IPS DF 4.7 (cell line): ENCODE results near the gene STARD9.

Source experiments
- DNase-seq: peaks from one replicate; pipeline ENCODE4 v3.0.0-alpha.2; 2013; ENCODE audit warnings: low spot score; ENCODE audit errors: extremely low read depth

The STARD9 gene

DNA sequence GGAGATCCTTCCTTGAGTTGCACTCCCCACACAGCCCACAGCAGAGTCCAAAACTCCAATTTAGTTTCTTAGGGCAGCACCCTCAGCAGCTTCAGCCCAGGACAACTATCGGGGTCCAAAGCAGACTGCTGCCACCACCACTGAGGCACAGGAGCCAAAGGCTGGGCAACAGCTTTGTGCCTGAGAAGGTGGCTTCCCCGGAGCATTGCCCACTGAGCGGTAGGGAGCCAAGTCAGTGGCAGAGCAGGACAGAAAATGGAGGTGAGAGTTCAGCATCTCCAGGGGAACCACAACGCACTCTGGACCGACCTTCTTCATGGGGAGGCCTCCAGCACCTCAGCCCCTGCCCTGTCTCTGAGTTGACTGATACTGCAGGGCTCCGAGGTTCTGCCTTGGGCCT lies 118.1 kb downstream of the STARD9 start:
- no peak for DNase-seq

DNA sequence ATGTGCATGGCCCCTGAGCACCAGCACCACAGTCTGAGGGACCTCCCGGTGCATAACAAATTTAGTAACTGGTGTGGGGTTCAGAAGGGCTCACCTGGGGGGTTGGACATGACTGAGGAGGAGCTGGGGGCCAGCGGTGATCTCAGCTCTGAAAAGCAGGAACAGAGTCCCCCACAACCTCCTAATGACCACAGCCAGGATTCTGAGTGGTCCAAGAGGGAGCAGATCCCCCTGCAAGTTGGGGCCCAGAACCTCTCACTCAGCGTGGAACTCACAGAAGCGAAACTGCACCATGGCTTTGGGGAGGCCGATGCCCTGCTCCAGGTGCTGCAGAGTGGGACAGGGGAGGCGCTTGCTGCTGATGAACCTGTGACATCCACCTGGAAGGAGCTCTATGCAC lies 118.5 kb downstream of the STARD9 start:
- DNase-seq = no peak

DNA sequence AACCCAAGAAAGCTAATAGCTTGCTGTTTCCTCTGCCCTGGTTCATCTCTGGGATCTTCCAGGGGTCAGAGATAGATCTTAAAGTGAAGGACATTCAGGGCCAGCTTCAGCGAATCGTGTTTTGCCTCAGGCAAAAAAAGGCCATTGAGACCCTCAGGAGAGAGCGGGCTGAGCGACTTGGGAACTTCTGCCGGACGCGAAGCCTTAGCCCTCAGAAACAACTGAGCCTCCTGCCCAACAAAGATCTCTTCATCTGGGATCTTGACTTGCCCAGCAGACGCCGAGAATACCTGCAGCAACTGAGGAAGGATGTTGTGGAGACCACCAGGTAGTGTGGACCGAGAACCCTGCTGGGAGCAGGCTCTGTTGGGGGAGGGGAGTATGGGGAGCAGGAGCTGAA lies 119.0 kb downstream of the STARD9 start:
- no peak for DNase-seq

DNA sequence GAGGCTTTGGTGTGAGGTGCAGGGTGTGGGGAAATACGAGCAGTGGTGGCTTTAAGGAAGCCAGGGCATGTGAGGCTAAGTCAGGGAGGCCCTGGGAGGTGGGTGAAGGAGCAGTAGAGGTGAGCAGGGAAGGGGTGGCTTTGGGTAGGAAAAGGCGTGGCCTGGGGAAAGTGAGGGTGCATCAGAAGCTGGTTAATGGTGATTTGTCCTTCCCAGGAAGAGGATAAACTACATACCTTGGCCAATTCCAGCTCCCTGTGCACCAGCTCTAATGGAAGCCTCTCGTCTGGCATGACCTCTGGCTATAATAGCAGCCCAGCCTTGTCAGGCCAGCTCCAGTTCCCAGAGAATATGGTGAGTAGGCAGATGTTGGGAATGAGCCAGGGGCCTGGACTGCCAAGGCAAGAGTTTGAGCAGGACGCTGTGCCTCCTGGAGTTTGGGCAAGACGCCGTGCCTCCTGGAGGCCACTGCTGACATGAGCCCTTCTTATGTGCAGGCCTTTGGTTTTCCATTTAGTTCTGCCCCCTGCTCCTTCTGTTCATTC lies 120.2 kb downstream of the STARD9 start:
- no peak for DNase-seq

DNA sequence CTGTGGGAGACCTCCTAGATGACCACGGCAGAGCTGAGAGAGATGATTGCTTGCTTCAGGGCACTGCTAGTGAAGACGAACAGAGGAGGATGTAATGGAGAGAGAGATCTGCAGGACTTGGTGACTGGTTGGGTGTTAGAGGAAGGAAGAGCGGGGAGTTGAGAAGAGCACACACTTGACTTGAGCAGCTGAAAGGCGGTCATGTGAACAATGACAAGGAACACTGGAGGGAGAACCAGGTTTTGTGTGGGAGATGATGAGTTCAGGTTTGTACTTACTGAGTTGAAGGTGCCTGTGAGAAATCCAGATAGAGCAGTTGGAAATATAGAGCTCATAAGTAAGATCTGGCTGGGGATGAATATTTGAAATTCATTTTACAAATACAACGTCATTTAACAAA lies 121.2 kb downstream of the STARD9 start:
- no peak for DNase-seq

DNA sequence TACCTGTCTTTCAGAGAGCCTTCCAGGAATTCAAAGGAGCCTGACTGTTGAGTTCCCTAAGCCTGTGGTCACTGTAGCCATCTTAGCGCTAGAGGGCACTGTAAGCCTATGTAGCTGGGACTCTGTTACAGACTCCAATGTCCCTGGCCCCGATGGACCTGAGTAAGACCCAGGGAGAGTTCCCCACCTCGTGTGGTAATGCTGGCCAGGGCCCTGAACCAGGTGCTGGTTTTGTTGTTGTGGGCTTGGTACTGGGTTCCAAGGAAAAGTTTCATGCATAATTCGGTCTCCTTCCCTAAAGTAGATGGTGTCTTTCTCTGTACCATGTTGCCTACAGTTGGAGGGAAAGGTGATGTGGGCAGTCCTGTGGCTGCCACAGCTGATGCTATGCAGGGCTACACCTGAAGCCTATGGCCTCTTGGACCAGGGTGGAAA lies 129.1 kb downstream of the STARD9 start:
- DNase-seq = peak; percentile 51

DNA sequence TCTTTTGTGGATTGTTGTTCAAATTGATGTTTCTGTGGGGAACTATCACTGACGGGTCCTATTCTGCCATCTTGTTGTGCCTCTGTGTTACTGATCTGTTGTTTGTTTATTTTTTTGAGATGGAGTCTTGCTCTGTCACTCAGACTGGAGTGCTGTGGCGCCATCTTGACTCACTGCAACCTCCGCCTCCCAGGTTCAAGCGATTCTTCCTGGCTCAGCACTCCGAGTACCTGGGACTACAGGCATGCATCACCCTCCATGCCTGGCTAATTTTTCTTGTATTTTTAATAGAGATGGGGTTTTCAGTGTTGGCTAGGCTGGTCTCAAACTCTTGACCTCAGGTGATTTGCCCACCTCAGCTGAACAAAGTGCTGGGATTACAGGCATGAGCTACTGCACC lies 129.9 kb downstream of the STARD9 start:
- DNase-seq = no peak

DNA sequence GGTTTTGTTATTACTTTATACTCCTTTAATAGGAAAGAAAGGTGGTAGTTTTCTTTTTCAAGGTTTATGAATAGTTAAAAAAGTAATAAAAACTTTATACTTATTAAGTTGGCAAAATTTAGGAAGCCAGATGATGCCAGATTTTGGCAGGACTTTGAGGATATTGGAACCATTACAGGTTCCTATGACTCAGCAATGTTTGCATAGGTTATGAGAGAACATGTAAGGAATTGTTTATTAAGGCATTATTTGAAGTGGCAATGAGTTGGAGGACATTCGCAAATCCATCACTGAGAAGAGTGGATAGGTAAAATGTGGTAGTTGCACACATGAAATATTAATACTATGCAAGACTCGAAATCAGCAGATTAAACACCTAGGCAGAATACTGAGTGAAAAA lies 131.7 kb downstream of the STARD9 start:
- no peak for DNase-seq

DNA sequence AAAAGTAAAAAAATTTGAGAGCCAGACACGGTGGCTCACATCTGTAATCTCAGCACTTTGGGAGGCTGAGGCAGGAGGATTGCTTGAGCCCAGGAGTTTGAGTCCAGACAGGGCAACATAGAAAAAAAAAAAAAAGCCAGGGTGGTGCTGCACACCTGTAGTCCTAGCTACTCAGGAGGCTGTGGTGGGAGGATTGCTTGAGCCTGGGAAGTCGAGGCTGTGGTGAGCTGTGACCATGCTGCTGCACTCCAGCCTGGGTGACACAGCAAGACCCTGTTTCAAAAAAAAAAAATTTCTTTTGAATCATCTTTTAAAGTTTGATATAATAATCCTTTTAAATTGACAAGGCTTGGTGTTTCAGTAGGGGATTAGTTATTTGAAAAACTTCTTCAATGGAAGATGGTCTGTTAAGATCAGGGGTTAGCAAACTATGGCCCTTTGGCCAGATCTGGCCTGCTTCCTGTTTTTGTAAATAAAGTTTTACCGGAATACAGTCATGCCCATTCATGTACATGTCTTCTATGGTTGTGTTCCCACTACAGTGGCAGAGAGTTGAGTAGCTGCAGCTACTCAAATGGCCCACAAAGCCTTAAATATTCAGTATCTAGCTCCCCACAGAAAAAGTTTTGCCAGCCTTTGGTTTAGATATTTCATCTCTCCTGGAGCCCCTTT lies 132.6 kb downstream of the STARD9 start:
- no peak for DNase-seq

DNA sequence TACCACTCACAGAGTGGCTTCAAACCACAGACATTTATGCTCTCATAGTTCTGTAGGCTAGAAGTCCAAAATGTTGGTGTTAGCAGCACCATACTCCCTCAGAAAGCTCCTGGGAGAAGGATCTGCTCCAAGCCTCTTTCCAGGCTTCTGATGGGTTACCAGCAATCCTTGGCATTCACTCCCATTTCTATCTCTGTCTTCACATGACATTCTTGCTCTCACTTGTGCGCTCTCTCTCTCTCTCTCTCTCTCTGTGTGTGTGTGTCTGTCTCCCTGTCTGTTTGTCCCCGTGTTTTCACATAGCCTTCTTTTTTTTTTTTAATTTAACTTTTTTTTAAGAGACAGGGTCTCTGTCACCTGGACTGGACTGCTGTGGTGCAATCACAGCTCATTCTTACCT lies 135.3 kb downstream of the STARD9 start:
- DNase-seq = no peak

DNA sequence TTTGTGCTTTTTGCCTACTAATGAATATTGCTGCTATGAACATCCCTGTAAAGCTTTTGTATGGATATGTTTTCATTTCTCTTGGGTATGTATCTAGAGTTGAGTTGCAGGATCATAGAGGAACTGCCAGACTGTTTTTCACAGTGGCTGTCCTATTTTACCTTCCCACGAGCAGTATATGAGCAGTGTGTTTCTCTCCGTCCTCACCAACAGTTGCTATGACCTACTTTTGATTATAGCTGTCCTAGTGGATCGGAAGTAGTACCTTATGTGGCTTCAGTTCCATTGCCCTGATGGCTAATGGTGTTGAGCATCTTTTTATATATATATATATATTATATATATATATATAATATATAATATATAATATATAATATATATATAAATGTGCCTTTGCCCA lies 136.3 kb downstream of the STARD9 start:
- no peak for DNase-seq

DNA sequence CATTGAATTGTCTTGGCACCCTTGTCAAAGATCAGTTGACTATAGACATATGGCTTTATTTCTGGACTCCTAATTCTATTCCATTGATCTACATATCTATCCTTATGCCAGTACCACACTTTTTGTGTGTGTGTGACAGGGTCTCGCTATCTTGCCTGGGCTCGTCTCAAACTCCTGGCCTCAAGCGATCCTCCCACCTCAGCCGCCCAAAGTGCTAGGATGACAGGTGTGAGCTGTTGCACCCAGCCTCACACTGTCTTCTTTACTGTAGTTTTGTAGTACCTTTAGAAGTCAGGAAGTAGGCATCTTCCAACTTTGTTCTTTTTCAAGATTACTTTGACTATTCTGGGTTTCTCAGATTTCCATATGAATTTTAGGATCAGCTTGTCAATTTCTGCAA lies 137.2 kb downstream of the STARD9 start:
- no peak for DNase-seq

DNA sequence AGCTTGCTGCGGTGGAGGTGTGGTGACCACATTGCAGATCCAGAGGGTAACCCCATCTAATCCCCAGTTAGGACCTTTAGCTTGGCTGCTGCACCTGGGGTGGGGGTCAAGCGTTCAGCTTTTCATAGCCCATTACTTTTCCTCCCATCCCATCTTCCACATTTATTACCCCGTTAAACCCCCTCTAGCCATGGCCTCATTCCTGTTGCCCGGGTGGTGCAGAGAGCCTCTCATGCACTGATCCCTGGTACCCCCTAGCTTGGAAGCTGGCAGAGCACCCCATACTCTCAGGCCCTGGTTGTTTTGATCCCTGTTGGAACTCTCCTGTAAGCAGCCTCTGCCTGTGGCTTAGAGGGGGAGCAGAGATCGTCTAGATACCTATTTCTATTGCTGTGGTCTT lies 140.7 kb downstream of the STARD9 start:
- no peak for DNase-seq

DNA sequence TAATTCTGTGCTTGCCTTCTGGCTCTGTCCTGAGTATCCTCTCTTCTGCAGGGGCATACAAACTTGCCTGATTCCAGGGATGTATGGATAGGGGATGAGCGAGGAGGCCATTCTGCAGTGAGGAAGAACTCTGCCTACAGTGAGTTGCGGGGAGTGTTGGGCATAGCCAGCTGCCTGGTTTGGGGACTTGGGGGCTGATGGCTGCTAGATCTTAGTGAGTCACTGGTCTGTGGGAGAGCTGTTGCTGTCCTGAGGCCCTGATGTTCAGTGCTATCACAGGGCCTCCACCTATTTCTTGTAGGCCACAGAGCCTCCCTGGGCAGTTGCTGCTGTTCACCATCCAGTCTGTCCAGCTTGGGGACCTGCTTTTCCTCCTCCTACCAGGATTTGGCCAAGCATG lies 141.2 kb downstream of the STARD9 start:
- no peak for DNase-seq

DNA sequence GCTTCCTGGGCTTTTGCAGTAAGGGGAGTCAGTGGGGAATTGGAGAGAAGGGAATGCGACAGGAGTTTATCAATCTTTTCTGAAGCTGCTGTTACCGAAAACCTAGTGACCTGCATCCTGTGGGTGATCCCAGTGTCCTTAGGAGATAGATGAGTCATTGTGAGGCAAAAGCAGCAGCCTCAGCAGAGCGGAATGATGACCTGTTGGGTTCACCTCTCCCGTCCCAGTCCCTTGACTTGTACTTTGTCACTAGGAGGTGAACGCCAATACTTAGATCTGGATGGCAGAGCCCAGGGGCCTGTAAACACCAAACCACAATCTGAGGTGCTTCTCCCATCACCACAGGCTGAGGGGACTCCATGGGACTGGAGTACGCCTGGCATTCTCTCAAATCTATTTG lies 143.6 kb downstream of the STARD9 start:
- no peak for DNase-seq

DNA sequence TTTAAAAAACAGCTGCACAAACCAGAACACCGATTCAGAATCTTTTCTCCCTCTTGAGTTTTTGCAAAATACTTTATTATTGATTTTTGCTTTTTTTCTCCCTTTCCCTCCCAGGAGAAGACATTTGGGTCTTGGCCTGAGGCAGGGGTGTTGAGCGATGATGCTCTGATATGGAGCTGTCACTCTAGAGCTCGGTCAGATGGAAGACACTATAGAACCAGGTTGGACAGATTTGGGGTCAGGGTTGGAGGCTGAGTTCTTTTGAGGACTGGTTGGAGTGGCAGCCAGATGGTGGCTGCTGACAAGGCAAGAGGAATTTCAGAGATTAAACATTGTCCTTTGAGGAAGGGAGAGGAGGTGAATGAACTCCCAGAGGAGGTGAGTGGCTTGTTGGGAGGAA lies 144.7 kb downstream of the STARD9 start:
- DNase-seq = no peak

DNA sequence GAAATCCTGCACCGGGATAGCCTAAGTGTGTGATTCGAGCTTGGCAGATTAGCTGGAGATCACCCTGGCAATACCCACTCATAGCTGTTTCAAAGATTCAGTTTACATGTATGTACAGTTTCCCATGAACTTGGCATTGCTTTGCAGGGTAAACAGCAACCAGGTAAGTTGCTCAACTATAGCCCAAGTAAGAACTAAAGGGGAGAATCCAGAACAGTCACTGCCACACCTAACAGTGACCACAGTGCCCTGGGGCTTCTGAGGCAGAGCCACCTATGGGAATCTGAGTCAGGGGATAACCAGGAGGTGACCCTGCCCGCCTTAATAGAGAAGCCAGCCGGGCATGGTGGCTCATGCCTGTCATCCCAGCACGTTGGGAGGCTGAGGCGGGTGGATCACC lies 145.6 kb downstream of the STARD9 start:
- no peak for DNase-seq

DNA sequence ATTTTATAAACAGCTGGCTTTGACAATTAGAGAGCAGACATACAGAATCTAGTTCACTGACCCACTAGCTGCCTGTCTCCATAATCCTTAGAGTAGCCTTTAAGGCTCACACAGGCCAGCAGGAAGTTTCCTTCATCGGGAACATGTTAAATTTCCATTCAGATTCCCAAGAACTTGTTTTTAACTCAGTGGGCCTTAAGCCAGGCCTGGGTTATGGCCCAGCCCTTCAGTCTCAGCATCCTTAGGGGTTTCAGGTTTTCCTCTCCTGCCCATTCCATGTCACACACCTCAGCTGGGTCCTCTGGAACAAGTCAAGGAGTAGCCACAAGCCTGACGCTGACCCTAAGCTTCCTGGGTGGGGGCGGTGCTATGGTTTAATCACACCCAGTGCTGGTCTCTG lies 146.5 kb downstream of the STARD9 start:
- DNase-seq = no peak

DNA sequence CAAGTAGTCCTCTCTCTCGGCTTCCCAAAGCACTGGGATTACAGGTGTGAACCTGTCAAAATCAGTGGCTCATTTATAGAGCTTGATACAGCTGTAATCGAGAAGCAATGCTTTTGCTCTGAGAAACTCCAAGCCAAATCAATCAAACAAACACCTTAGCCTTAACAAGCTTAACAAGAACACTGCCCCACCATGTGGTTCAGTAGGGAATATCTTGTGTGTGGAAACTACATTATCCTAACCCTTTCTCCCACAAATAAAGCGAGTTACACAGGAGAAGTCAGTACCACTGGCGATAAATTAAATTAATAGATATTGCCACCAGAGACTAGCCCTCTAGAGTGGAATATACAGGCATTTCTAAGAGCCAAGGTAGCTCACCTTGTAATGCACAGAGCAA lies 147.7 kb downstream of the STARD9 start:
- DNase-seq = no peak

DNA sequence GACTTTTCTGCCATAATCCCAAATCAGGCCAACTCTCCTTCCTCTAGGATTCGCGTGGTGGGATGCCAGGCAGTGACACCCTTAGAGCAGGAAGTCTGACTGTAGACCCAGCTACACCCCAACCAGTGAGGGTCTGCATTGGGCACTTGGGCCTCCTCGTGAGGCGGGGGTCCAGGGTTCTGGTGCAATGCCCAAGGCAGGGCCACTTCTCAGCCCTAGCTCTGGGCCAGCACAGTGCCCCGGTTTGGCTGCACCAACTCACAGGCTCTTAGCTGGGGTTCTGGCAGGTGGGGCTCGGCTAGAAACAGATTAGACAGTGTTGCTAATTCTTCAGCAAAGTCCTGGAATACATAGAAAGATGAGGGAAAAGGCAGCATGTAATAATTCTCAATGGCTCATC lies 148.9 kb downstream of the STARD9 start:
- no peak for DNase-seq

DNA sequence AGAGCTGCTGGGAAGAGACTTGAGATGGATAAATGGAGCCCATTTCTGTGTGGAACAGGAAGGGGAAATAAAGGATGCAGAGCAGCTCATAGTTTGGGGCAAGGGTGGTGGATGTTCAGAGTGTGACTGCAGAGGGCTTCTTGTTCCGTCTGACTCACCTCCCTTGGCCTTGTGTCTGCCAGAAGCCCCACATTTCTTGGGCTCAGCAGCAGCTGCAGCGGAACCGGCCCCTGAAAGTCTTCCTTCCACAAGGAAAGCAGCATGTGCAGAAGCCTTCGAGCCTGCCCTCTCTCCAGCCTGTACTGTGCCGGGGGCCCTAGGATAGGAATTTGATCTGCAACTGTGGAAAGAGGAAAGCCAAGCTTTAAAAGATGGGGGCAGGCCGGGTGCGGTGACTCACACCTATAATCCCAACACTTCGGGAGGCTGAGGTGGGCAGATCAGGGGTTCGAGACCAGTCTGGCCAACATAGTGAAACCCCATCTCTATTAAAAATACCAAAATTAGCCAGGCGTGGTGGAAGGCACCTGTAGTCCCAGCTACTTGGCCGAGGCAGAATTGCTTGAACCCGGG lies 150.0 kb downstream of the STARD9 start:
- DNase-seq = no peak

DNA sequence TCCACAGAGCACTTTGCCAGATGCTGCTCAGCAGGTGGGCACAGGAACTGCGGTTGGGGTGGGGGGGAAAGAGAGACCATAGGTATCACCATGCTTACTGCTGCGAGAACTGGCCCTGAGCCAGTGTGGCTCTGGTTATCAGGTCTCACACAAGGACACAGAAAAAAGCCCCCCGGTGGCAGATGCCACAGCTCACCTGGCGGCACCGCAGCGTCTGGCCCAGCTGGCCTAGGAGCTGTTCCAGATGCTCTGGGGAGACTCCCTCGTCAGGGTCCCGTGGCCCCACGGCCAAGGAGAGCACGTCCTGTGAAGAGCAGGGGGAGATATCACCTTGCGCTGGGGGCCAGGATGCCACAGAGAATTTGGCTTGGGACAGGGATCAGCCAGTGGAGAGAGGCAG lies 150.7 kb downstream of the STARD9 start:
- no peak for DNase-seq

DNA sequence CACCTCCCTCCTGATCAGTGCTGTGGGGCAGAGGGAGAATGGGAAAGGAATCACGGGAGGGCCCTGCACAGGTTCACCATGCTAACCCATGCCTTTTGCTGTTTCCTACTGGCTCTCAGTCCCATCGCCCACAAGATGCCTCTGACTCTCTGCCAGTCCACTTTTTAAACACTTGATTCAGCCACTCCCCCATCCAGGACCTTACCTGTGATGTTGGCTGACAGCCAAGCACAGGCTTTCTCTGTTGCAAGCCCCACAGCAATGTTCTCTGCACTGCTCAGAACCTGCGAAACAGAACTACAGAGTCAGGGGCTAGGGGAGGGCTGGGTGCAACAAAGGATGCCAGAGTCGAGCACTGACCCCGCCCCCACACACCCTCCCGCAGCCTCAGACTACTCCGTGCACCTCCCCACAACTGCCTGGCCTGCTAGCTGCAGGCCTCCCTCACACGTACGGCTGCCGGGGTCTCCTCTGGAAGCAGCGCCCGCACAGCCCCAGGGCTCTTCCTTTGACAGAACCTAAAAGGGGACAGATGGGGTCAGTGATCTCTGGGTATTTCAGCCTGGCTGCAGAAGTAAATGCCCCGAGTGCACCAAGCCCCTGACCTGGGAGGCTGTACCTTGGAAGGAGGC lies 152.5 kb downstream of the STARD9 start:
- DNase-seq = no peak
